HepG2 (cell line): Measurements from ENCODE around the gene B3GNT8. TPM values are rescaled to one million over a fixed set of nuclear protein-coding genes. Genes with fewer than 3 reads are reported as not detected.

ENCODE experiments used
- ATF4 ChIP-seq, 2 experiments: fragments of 450-650 bp in 1 of 2; sonication (generic) in 1 of 2; formaldehyde crosslinking; IDR thresholded peaks; 2 replicates each; pipeline versions ENCODE4 v1.5.0 to v1.8.0; 2020 to 2022; ENCODE audit warnings: mild to moderate bottlenecking in 1 of 2, missing genetic modification reagents in 1 of 2
- CSRNP2 ChIP-seq: sonication (generic); formaldehyde crosslinking; conservative IDR thresholded peaks from 2 replicates; pipeline ENCODE4 v1.8.0; 2022; ENCODE audit warnings: low read depth, missing genetic modification reagents
- EHMT2 ChIP-seq: fragments of 200-600 bp; sonication (generic); IDR thresholded peaks from 2 replicates; pipeline ENCODE4 v1.7.0; 2017; ENCODE audit warnings: antibody characterized with exemption, low read depth, low read length, borderline replicate concordance
- EP300 ChIP-seq, 3 experiments: sonication (generic) in 1 of 3; formaldehyde crosslinking in 1 of 3; IDR thresholded peaks; 2 replicates each; pipeline versions ENCODE4 v1.5.1 to v1.6.1; 2011 to 2020; ENCODE audit warnings: low read depth in 2 of 3, low read length in 2 of 3, borderline replicate concordance in 1 of 3, improper control_type of control experiment in 1 of 3, mild to moderate bottlenecking in 1 of 3, missing genetic modification reagents in 1 of 3, moderate library complexity in 1 of 3
- GMEB1 ChIP-seq: sonication (generic); formaldehyde crosslinking; IDR thresholded peaks from 2 replicates; pipeline ENCODE4 v1.5.1; 2020; ENCODE audit warnings: missing genetic modification reagents, mild to moderate bottlenecking, borderline replicate concordance
- HNRNPH1 ChIP-seq: fragments of 200-400 bp; formaldehyde crosslinking; optimal IDR thresholded peaks from 2 replicates; pipeline ENCODE3; 2017; ENCODE audit warnings: mild to moderate bottlenecking, low read depth, low read length
- HOMEZ ChIP-seq: IDR thresholded peaks from 2 replicates; pipeline ENCODE4 v1.6.1; 2016; ENCODE audit warnings: low read depth
- MED1 ChIP-seq: sonication (generic); formaldehyde crosslinking; IDR thresholded peaks from 2 replicates; pipeline ENCODE4 v1.4.0; 2020; ENCODE audit warnings: missing genetic modification reagents
- MED13 ChIP-seq: sonication (generic); formaldehyde crosslinking; IDR thresholded peaks from 2 replicates; pipeline ENCODE4 v1.5.0; 2020; ENCODE audit warnings: missing genetic modification reagents
- MEIS1 ChIP-seq: sonication (generic); formaldehyde crosslinking; IDR thresholded peaks from 2 replicates; pipeline ENCODE4 v1.9.0; 2021; ENCODE audit warnings: mild to moderate bottlenecking, missing genetic modification reagents, moderate library complexity, borderline replicate concordance
- NFE2 ChIP-seq: sonication (generic); formaldehyde crosslinking; IDR thresholded peaks from 2 replicates; pipeline ENCODE4 v1.4.0; 2020; ENCODE audit warnings: missing genetic modification reagents
- ONECUT2 ChIP-seq: sonication (generic); formaldehyde crosslinking; IDR thresholded peaks from 2 replicates; pipeline ENCODE4 v1.4.0; 2020; ENCODE audit warnings: missing genetic modification reagents
- RBAK ChIP-seq: sonication (generic); formaldehyde crosslinking; IDR thresholded peaks from 2 replicates; pipeline ENCODE4 v1.5.1; 2020; ENCODE audit warnings: mild to moderate bottlenecking, missing genetic modification reagents
- RBM22 ChIP-seq: fragments of 200-400 bp; formaldehyde crosslinking; optimal IDR thresholded peaks from 2 replicates; pipeline ENCODE3; 2017; ENCODE audit warnings: mild to moderate bottlenecking, low read length, moderate library complexity
- SAFB2 ChIP-seq: sonication (generic); formaldehyde crosslinking; IDR thresholded peaks from 2 replicates; pipeline ENCODE4 v1.5.1; 2020; ENCODE audit warnings: missing genetic modification reagents, low read depth, mild to moderate bottlenecking, borderline replicate concordance
- SIX1 ChIP-seq: sonication (generic); formaldehyde crosslinking; IDR thresholded peaks from 2 replicates; pipeline ENCODE4 v1.4.0; 2020; ENCODE audit warnings: missing genetic modification reagents, borderline replicate concordance
- SMC3 ChIP-seq: IDR thresholded peaks from 2 replicates; pipeline ENCODE4 v1.6.1; 2011; ENCODE audit warnings: low read length, improper control_type of control experiment
- U2AF1 ChIP-seq: fragments of 200-400 bp; formaldehyde crosslinking; optimal IDR thresholded peaks from 2 replicates; pipeline ENCODE3; 2017; ENCODE audit warnings: mild to moderate bottlenecking, low read depth, low read length
- ZBTB3 ChIP-seq: sonication (generic); formaldehyde crosslinking; IDR thresholded peaks from 2 replicates; pipeline ENCODE4 v1.4.0; 2020; ENCODE audit warnings: low read depth, mild to moderate bottlenecking, moderate library complexity, missing genetic modification reagents, borderline replicate concordance
- ZNF441 ChIP-seq: sonication (generic); formaldehyde crosslinking; IDR thresholded peaks from 2 replicates; pipeline ENCODE4 v1.7.0; 2021; ENCODE audit warnings: missing genetic modification reagents, borderline replicate concordance
- ZNF451 ChIP-seq: sonication (generic); formaldehyde crosslinking; IDR thresholded peaks from 2 replicates; pipeline ENCODE4 v1.5.0; 2020; ENCODE audit warnings: mild to moderate bottlenecking, missing genetic modification reagents
- ZNF496 ChIP-seq: sonication (generic); formaldehyde crosslinking; IDR thresholded peaks from 2 replicates; pipeline ENCODE4 v1.8.1; 2023; ENCODE audit warnings: mild to moderate bottlenecking, moderate library complexity, missing genetic modification reagents; ENCODE audit not compliant: insufficient replicate concordance
- ZNF709 ChIP-seq: sonication (generic); formaldehyde crosslinking; IDR thresholded peaks from 2 replicates; pipeline ENCODE4 v1.5.0; 2020; ENCODE audit warnings: mild to moderate bottlenecking, missing genetic modification reagents
- polyA plus RNA-seq, 8 experiments: library from polyadenylated mRNA; depleted of rRNA in 3 of 8; stranded (reverse) in 7 of 8; unstranded in 1 of 8; fragments of >200 nt; fragmentation: Illumina TruSeq in 4 of 8; extraction: Trizol in 4 of 8; gene quantifications; 2 replicates each; pipeline versions ENCODE4 v1.2.1 to v1.2.3, GENCODE V29; 2011 to 2016; ENCODE audit warnings: low read depth in 4 of 8, missing spikeins in 1 of 8, mixed read lengths in 1 of 8; ENCODE audit not compliant: insufficient read depth in 1 of 8
- total RNA-seq, 5 experiments: library from RNA; depleted of rRNA; stranded (reverse); fragments of >200 nt; fragmentation: Illumina TruSeq; extraction: Trizol; gene quantifications; 2 replicates each; pipeline ENCODE4 v1.2.3, GENCODE V29; 2016; ENCODE audit warnings: low read depth in 1 of 5

The B3GNT8 gene
- total and polyA plus RNA-seq, 2 of the 13 experiments (the other 11 are each of a cell fraction or from before 2014, with no cell fraction given), result 0.26 to 1.9 TPM

GRCh38 chr19:41397086-41398049, 29.8 kb downstream of the B3GNT8 start, which contains the start of the genes BCKDHA and EXOSC5 (continued):
- no peak for TF ChIP-seq CSRNP2 (CRISPR knock-in tag)
- no peak for TF ChIP-seq MEIS1 (CRISPR knock-in tag)
- no peak for TF ChIP-seq EP300 (IDR thresholded peaks at IDR 0.05; ENCODE audit: low read depth in 2 of 2, low read length in 2 of 2)
- no peak for TF ChIP-seq EP300 (CRISPR knock-in tag; IDR thresholded peaks at IDR 0.05; ENCODE audit: borderline replicate concordance)
- no peak for TF ChIP-seq ZNF496
- TF ChIP-seq NFE2 (CRISPR knock-in tag), result no peak
- peak; percentile 92 for TF ChIP-seq GMEB1 (CRISPR knock-in tag)
- peak; percentile 53 for TF ChIP-seq ZNF709 (CRISPR knock-in tag)
- TF ChIP-seq RBAK, result no peak
- TF ChIP-seq HNRNPH1, result no peak
- peak; percentile 55 for TF ChIP-seq MED1
- TF ChIP-seq ATF4 (CRISPR knock-in tag; IDR thresholded peaks at IDR 0.05), result 0 out of 4 replicates have a peak, but pooled peaks of 1 of the 2 experiments have one; percentile 17
- no peak for TF ChIP-seq SIX1 (CRISPR knock-in tag)
- TF ChIP-seq ZNF451 (CRISPR knock-in tag), result no peak
- TF ChIP-seq SMC3, result no peak
- peak; percentile 62; the same call in 1 of the 2 replicates for TF ChIP-seq SAFB2 (CRISPR knock-in tag)
- TF ChIP-seq HOMEZ, result no peak
- TF ChIP-seq EHMT2, result no peak
- TF ChIP-seq ZBTB3, result no peak
- TF ChIP-seq MED13, result peak; percentile 77
- no peak for TF ChIP-seq ZNF441 (CRISPR knock-in tag)
- no peak for TF ChIP-seq RBM22
- TF ChIP-seq U2AF1, result no peak
- peak; percentile 90 for TF ChIP-seq ONECUT2 (CRISPR knock-in tag)
